H1 (cell line): ENCODE results near the gene DNAI2. TPM values are rescaled to one million over a fixed set of nuclear protein-coding genes. Genes with fewer than 3 reads are reported as not detected.

Source experiments
- CTCF ChIA-PET: fragments of 300-600 bp; sonication (Branson Sonifier 250); formaldehyde crosslinking; loops from one replicate; lab custom pipeline; 2021; ENCODE audit not compliant: partially characterized antibody; lab: Charles Lee
- POLR2A ChIA-PET: fragments of 300-600 bp; sonication (Branson Sonifier 250); formaldehyde crosslinking; loops from one replicate; lab custom pipeline; 2021; ENCODE audit warnings: inconsistent platforms; ENCODE audit not compliant: partially characterized antibody; lab: Charles Lee
- DNase-seq, 2 experiments: peaks; one replicate each; pipeline versions ENCODE4 v3.0.0 to v3.0.0-alpha.2; 2010 to 2022; ENCODE audit warnings: low spot score in 2 of 2, low read depth in 1 of 2, mixed read lengths in 1 of 2
- FAIRE-seq: peaks from 2 replicates; lab custom pipeline; 2011; peaks lifted over from hg19 to GRCh38; lab: Jason Lieb, UNC
- H2AFZ ChIP-seq: 2 replicates; pipeline ENCODE4 v1.8.1; 2012; ENCODE audit warnings: low read length, inconsistent platforms
- H2AK5ac ChIP-seq: 2 replicates; pipeline ENCODE4 v1.6.1; 2013; ENCODE audit warnings: low read depth, low read length
- H2BK120ac ChIP-seq: replicated peaks from 2 replicates; pipeline ENCODE3; 2013; ENCODE audit warnings: low read depth, low read length, inconsistent platforms
- H2BK12ac ChIP-seq: 2 replicates; pipeline ENCODE4 v1.6.1; 2013; ENCODE audit warnings: low read depth, low read length
- H2BK15ac ChIP-seq: 2 replicates; pipeline ENCODE4 v1.6.1; 2013; ENCODE audit warnings: low read length
- H2BK20ac ChIP-seq: 2 replicates; pipeline ENCODE4 v1.6.1; 2013; ENCODE audit warnings: low read length
- H2BK5ac ChIP-seq: 2 replicates; pipeline ENCODE4 v1.6.1; 2013; ENCODE audit warnings: low read depth, low read length
- H3K14ac ChIP-seq: 2 replicates; pipeline ENCODE4 v1.6.1; 2013; ENCODE audit warnings: inconsistent platforms; ENCODE audit not compliant: insufficient read length
- H3K18ac ChIP-seq: 2 replicates; pipeline ENCODE4 v1.6.1; 2013; ENCODE audit warnings: low read length; ENCODE audit errors: extremely low read depth
- H3K23ac ChIP-seq: 2 replicates; pipeline ENCODE4 v1.6.1; 2013; ENCODE audit warnings: inconsistent platforms; ENCODE audit not compliant: insufficient read length
- H3K23me2 ChIP-seq: 2 replicates; pipeline ENCODE4 v1.6.1; 2013; ENCODE audit warnings: low read depth, low read length
- H3K27ac ChIP-seq: 2 replicates; pipeline ENCODE4 v1.6.1; 2011; ENCODE audit warnings: low read depth, low read length, inconsistent platforms
- H3K27me3 ChIP-seq, 4 experiments: replicated peaks in 1 of 4; 1 replicate in 1 of 4; 2 replicates in 3 of 4; pipeline versions ENCODE4 v1.6.1 to v1.8.1; 2011 to 2013; ENCODE audit warnings: low read length in 3 of 4, mild to moderate bottlenecking in 3 of 4, inconsistent platforms in 2 of 4, mixed read lengths in 2 of 4, moderate library complexity in 1 of 4; ENCODE audit not compliant: control insufficient read depth in 3 of 4, insufficient read depth in 3 of 4; ENCODE audit errors: extremely low read depth in 1 of 4
- H3K36me3 ChIP-seq, 4 experiments: 2 replicates each; pipeline versions ENCODE4 v1.6.1 to v1.8.1; 2011 to 2013; ENCODE audit warnings: mild to moderate bottlenecking in 4 of 4, low read length in 3 of 4, moderate library complexity in 2 of 4, control low read depth in 1 of 4, inconsistent platforms in 1 of 4; ENCODE audit not compliant: insufficient read depth in 4 of 4, control insufficient read depth in 2 of 4
- H3K4ac ChIP-seq: replicated peaks from 2 replicates; pipeline ENCODE3; 2013; ENCODE audit warnings: low read length, low read depth, mixed read lengths, inconsistent platforms; ENCODE audit not compliant: insufficient read length
- H3K4me1 ChIP-seq, 4 experiments: replicated peaks in 1 of 4; 1 replicate in 1 of 4; 2 replicates in 3 of 4; pipeline versions ENCODE4 v1.6.1 to v1.8.1; 2011 to 2013; ENCODE audit warnings: low read length in 3 of 4, inconsistent platforms in 2 of 4, mixed read lengths in 1 of 4; ENCODE audit not compliant: insufficient read depth in 4 of 4, control insufficient read depth in 3 of 4
- H3K4me2 ChIP-seq, 2 experiments: 2 replicates each; pipeline versions ENCODE4 v1.6.1 to v1.8.1; 2011 to 2013; ENCODE audit warnings: low read depth in 2 of 2, low read length in 2 of 2, control low read depth in 1 of 2, inconsistent platforms in 1 of 2, mild to moderate bottlenecking in 1 of 2; ENCODE audit not compliant: insufficient read depth in 1 of 2
- H3K4me3 ChIP-seq, 4 experiments: fragments of 200-600, 300-600 bp in 1 of 4; sonication (generic), shearing (Covaris generic), sonication (Bioruptor Twin) in 1 of 4; 2 replicates each; pipeline versions ENCODE4 v1.5.1 to v1.8.1; 2011 to 2016; ENCODE audit warnings: low read length in 4 of 4, low read depth in 3 of 4, control low read depth in 2 of 4, inconsistent platforms in 2 of 4, mild to moderate bottlenecking in 2 of 4, mixed read lengths in 1 of 4, moderate library complexity in 1 of 4; ENCODE audit not compliant: insufficient read depth in 2 of 4; ENCODE audit errors: extremely low read depth in 1 of 4
- H3K56ac ChIP-seq: replicated peaks from 2 replicates; pipeline ENCODE3; 2013; ENCODE audit warnings: low read depth, mild to moderate bottlenecking, mixed read lengths, low read length, inconsistent platforms; ENCODE audit not compliant: insufficient read length
- H3K79me1 ChIP-seq: 2 replicates; pipeline ENCODE4 v1.6.1; 2013; ENCODE audit warnings: low read depth, low read length, control low read depth
- H3K79me2 ChIP-seq, 2 experiments: 2 replicates each; pipeline versions ENCODE4 v1.6.1 to v1.8.1; 2012 to 2013; ENCODE audit warnings: low read length in 2 of 2, mild to moderate bottlenecking in 2 of 2, inconsistent platforms in 1 of 2; ENCODE audit not compliant: insufficient read depth in 2 of 2, control insufficient read depth in 1 of 2
- H3K9ac ChIP-seq, 4 experiments: replicated peaks in 1 of 4; 1 replicate in 1 of 4; 2 replicates in 3 of 4; pipeline versions ENCODE4 v1.6.1 to v1.8.1; 2011 to 2013; ENCODE audit warnings: low read depth in 3 of 4, low read length in 3 of 4, control low read depth in 2 of 4, mild to moderate bottlenecking in 2 of 4, moderate library complexity in 2 of 4, inconsistent platforms in 1 of 4; ENCODE audit errors: extremely low read depth in 1 of 4
- H3K9me3 ChIP-seq, 2 experiments: 2 replicates each; pipeline versions ENCODE4 v1.6.1 to v1.8.1; 2012 to 2013; ENCODE audit warnings: mild to moderate bottlenecking in 2 of 2, moderate library complexity in 2 of 2, control low read depth in 1 of 2, inconsistent platforms in 1 of 2, low read depth in 1 of 2, low read length in 1 of 2, mixed read lengths in 1 of 2; ENCODE audit not compliant: insufficient read depth in 2 of 2
- H4K20me1 ChIP-seq, 2 experiments: replicated peaks in 1 of 2; 2 replicates each; pipeline versions ENCODE3 to v1.8.1; 2011 to 2013; ENCODE audit warnings: inconsistent platforms in 2 of 2, low read length in 2 of 2, mild to moderate bottlenecking in 1 of 2; ENCODE audit not compliant: insufficient read depth in 2 of 2, control insufficient read depth in 1 of 2
- H4K5ac ChIP-seq: 2 replicates; pipeline ENCODE4 v1.6.1; 2013; ENCODE audit warnings: low read length, low read depth, mixed read lengths, inconsistent platforms; ENCODE audit not compliant: insufficient read length
- H4K8ac ChIP-seq: 2 replicates; pipeline ENCODE4 v1.8.0; 2013; ENCODE audit warnings: mild to moderate bottlenecking, moderate library complexity, low read length, inconsistent platforms; ENCODE audit not compliant: insufficient read depth; ENCODE audit errors: extremely low read depth
- H4K91ac ChIP-seq: replicated peaks from 2 replicates; pipeline ENCODE3; 2013; ENCODE audit warnings: low read length, mixed read lengths, inconsistent platforms; ENCODE audit not compliant: insufficient read length
- BCL11A ChIP-seq, 2 experiments: IDR thresholded peaks; one replicate each; pipeline ENCODE4 v1.6.1; 2011; ENCODE audit warnings: low read depth in 2 of 2, low read length in 2 of 2, mild to moderate bottlenecking in 2 of 2
- CBX8 ChIP-seq: fragments of 300-800, 300-1000 bp; sonication (generic); IDR thresholded peaks from 2 replicates; pipeline ENCODE4 v1.7.1; 2016; ENCODE audit warnings: low read depth, low read length, borderline replicate concordance
- EZH2 ChIP-seq: fragments of 200-600 bp; sonication (generic); IDR thresholded peaks from 2 replicates; pipeline ENCODE4 v1.7.1; 2012; ENCODE audit warnings: low read depth, mild to moderate bottlenecking, moderate library complexity, low read length, inconsistent platforms; ENCODE audit not compliant: severe bottlenecking
- KDM4A ChIP-seq: IDR thresholded peaks from one replicate; pipeline ENCODE4 v1.7.1; 2012; ENCODE audit warnings: low read depth, mild to moderate bottlenecking, moderate library complexity, low read length, inconsistent platforms; ENCODE audit not compliant: severe bottlenecking
- RBBP5 ChIP-seq: IDR thresholded peaks from 2 replicates; pipeline ENCODE4 v1.7.1; 2012; ENCODE audit warnings: low read depth, mild to moderate bottlenecking, inconsistent platforms, low read length, moderate library complexity, borderline replicate concordance
- SAP30 ChIP-seq: fragments of 300-600 bp; sonication (generic); IDR thresholded peaks from 2 replicates; pipeline ENCODE4 v1.7.1; 2012; ENCODE audit warnings: low read length, moderate library complexity, mild to moderate bottlenecking, inconsistent platforms; ENCODE audit not compliant: insufficient read depth, insufficient replicate concordance
- TBP ChIP-seq: IDR thresholded peaks from 2 replicates; pipeline ENCODE4 v1.6.1; 2011; ENCODE audit warnings: low read depth, low read length, improper control_type of control experiment
- WGBS, 2 experiments: shearing (Covaris generic) in 1 of 2; methylation state at CpG; one replicate each; pipeline versions ENCODE4 v1.1.6 to v1.1.7; 2013 to 2015; ENCODE audit warnings: low lambda C conversion rate in 2 of 2, mixed read lengths in 2 of 2, inconsistent platforms in 1 of 2, low coverage in 1 of 2, missing lambda C conversion rate in 1 of 2; ENCODE audit not compliant: insufficient replicate concordance in 2 of 2, insufficient coverage in 1 of 2, insufficient read length in 1 of 2; ENCODE audit errors: extremely low coverage in 1 of 2, missing lambda C conversion rate in 1 of 2; 5-methylcytosine and 5-hydroxymethylcytosine counted together
- polyA plus RNA-seq, 7 experiments: library from polyadenylated mRNA; depleted of rRNA in 3 of 7; stranded (reverse) in 5 of 7; unstranded in 2 of 7; fragments of >200 nt in 5 of 7; fragments of 200-250 nt in 2 of 7; gene quantifications; 1 replicate in 5 of 7; 2 replicates in 1 of 7; 4 replicates in 1 of 7; pipeline versions ENCODE4 v1.2.1 to v1.2.3, GENCODE V29; 2011 to 2013; ENCODE audit warnings: missing spikeins in 2 of 7, mixed read lengths in 2 of 7
- total RNA-seq: library from RNA; stranded (reverse); fragmentation: NEBNext Ultra II Directional; extraction: Animal tissue kit (Norgen Biotek cat#: 25700); gene quantifications from 2 replicates; pipeline ENCODE4 v1.2.1, GENCODE V29; 2021
- TF ChIP-seq, protein P1 (sequence below), 3 experiments: IDR thresholded peaks; 1 replicate in 2 of 3; 2 replicates in 1 of 3; pipeline versions ENCODE4 v1.5.1 to v1.6.1; 2011; ENCODE audit warnings: low read length in 3 of 3, mild to moderate bottlenecking in 3 of 3, inconsistent platforms in 2 of 3, low read depth in 1 of 3, moderate library complexity in 1 of 3; ENCODE audit not compliant: insufficient read depth in 1 of 3; ENCODE audit errors: control extremely low read depth in 1 of 3
- TF ChIP-seq, protein P2 (sequence below): IDR thresholded peaks from 2 replicates; pipeline ENCODE4 v1.6.1; 2011; ENCODE audit warnings: low read depth, mild to moderate bottlenecking, low read length; ENCODE audit not compliant: insufficient read depth

DNAI2 gene
- total and polyA plus RNA-seq, 2 of the 8 experiments (the other 6 are each of a cell fraction or from before 2014, with no cell fraction given) = 0.08 to 0.15 TPM

DNA sequence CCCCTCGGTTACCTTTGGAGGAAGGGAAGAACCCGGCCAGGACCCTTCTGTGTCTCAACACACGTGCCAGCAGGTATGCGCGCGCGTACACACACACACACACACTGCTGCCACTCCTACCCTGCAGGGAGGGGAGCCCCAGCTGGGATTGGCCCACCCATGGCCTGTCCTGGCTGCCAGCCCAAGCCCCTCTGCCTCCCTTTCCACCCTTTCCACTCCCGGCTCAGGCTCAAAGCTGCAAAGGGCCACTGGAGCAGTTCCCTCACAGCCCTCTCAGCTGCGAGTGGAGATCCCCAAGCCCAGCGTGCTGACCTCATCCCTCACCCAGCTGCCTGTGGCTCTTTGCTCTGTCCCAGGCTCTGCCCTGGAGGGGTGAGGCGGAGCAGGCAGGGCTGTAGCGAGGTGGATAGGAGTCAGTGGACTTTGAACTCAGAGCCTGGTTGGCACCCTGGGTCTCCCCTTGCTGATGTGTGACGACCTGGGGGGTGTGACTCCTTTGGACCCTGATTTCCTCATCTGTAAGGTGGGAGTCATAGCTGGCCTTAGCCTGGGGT, 66.5 kb downstream of the DNAI2 start:
- no peak overlapping the region for H3K4ac ChIP-seq
- 90% methylated on average over 8 of the region's 13 CpGs; no CpG with 5 or more reads in 1 of the 2 experiments for WGBS, 2 experiments
- H2BK20ac ChIP-seq = 0 out of 2 replicates have a peak overlapping the region, but pooled peaks have one; percentile 34
- FAIRE-seq = no peak
- H3K23me2 ChIP-seq = no peaks in the 10 kb centered on the region
- no peak overlapping the region for H2AK5ac ChIP-seq
- H3K79me2 ChIP-seq = no peaks in the 10 kb centered on the region
- no peak overlapping the region for H3K18ac ChIP-seq
- H3K4me2 ChIP-seq = no peak overlapping the region
- H3K4me1 ChIP-seq = peaks cover 0 to 16% (median 9%) of the 10 kb centered on the region in 4 experiments; a peak in 5 of 7 replicates
- POLR2A ChIA-PET = no interaction called here
- H3K23ac ChIP-seq = no peak overlapping the region
- H3K9me3 ChIP-seq = no peaks in the 10 kb centered on the region
- H2BK120ac ChIP-seq = no peak overlapping the region
- no peaks in the 10 kb centered on the region for H4K20me1 ChIP-seq
- CTCF ChIA-PET = interaction anchor here (0.8 to 1.5 kb wide), 5 partner anchors 10 to 37 kb away, joined by 3 to 11 read pairs (median 3); no protein-coding TSS in a partner anchor
- H2BK5ac ChIP-seq = no peak overlapping the region
- no peak overlapping the region for H4K5ac ChIP-seq
- H4K91ac ChIP-seq = peak overlapping the region; percentile 55
- no peaks in the 10 kb centered on the region for H3K36me3 ChIP-seq
- no peak overlapping the region for H3K27ac ChIP-seq
- no peaks in the 10 kb centered on the region for H3K79me1 ChIP-seq
- no peak overlapping the region for H2BK12ac ChIP-seq
- H3K9ac ChIP-seq = no peak overlapping the region
- no peak overlapping the region for H2AFZ ChIP-seq
- no peak overlapping the region; the same call in 1 of the 2 replicates for H4K8ac ChIP-seq
- H3K56ac ChIP-seq = no peak overlapping the region
- H3K14ac ChIP-seq = no peak overlapping the region
- H3K27me3 ChIP-seq = no peaks in the 10 kb centered on the region; a peak in 1 of 7 replicates
- no peak overlapping the region for H3K4me3 ChIP-seq
- no peak for DNase-seq
- 0 out of 2 replicates have a peak overlapping the region, but pooled peaks have one; percentile 29 for H2BK15ac ChIP-seq
- no peak for TF ChIP-seq RBBP5
- TF ChIP-seq BCL11A (IDR thresholded peaks at IDR 0.05; ENCODE audit: low read depth in 2 of 2, low read length in 2 of 2) = no peak
- TF ChIP-seq EZH2 = no peak
- no peak for TF ChIP-seq CBX8
- TF ChIP-seq SAP30 = no peak
- TF ChIP-seq, protein P1, sequence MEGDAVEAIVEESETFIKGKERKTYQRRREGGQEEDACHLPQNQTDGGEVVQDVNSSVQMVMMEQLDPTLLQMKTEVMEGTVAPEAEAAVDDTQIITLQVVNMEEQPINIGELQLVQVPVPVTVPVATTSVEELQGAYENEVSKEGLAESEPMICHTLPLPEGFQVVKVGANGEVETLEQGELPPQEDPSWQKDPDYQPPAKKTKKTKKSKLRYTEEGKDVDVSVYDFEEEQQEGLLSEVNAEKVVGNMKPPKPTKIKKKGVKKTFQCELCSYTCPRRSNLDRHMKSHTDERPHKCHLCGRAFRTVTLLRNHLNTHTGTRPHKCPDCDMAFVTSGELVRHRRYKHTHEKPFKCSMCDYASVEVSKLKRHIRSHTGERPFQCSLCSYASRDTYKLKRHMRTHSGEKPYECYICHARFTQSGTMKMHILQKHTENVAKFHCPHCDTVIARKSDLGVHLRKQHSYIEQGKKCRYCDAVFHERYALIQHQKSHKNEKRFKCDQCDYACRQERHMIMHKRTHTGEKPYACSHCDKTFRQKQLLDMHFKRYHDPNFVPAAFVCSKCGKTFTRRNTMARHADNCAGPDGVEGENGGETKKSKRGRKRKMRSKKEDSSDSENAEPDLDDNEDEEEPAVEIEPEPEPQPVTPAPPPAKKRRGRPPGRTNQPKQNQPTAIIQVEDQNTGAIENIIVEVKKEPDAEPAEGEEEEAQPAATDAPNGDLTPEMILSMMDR (IDR thresholded peaks at IDR 0.05; ENCODE audit: control extremely low read depth in 1 of 3, insufficient read depth in 1 of 3, low read depth in 1 of 3, low read length in 3 of 3) = no peak
- no peak for TF ChIP-seq TBP
- no peak for TF ChIP-seq KDM4A
- TF ChIP-seq, protein P2, sequence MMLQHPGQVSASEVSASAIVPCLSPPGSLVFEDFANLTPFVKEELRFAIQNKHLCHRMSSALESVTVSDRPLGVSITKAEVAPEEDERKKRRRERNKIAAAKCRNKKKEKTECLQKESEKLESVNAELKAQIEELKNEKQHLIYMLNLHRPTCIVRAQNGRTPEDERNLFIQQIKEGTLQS = no peak
